ENCODE measurements around the gene CCDC150. TPM values are rescaled to one million over a fixed set of nuclear protein-coding genes. Genes with fewer than 3 reads are reported as not detected.
"Not testable (repeated sequence)": the region's sequence is repeated elsewhere in the genome, so short reads cannot be mapped to it uniquely, and the experiment has no call there.

CCDC150 gene
- total RNA-seq, 1 donor from 2014 or later: 9.0 TPM

- intact Hi-C loops (cut with micrococcal nuclease): not testable (repeated sequence)
Measured at GRCh38 chr2:196710056-196710455, 70.5 kb downstream of the CCDC150 start.

- intact Hi-C loops (cut with micrococcal nuclease): no loop called here
Measured at GRCh38 chr2:196711625-196712024, 72.1 kb downstream of the CCDC150 start.

- intact Hi-C loops (cut with micrococcal nuclease): no loop called here
Measured at GRCh38 chr2:196712867-196713266, 73.4 kb downstream of the CCDC150 start.

- intact Hi-C loops (cut with micrococcal nuclease): no loop called here
Measured at GRCh38 chr2:196718419-196719109, 79.0 kb downstream of the CCDC150 start.

- intact Hi-C loops (cut with micrococcal nuclease): no loop called here
Measured at GRCh38 chr2:196719110-196719872, 79.8 kb downstream of the CCDC150 start.

GRCh38 chr2:196723571-196723970, 84.1 kb downstream of the CCDC150 start:
- intact Hi-C loops (cut with micrococcal nuclease): no loop called here

GRCh38 chr2:196725218-196725617, 85.7 kb downstream of the CCDC150 start:
- intact Hi-C loops (cut with micrococcal nuclease): no loop called here

GRCh38 chr2:196725882-196726281, 86.4 kb downstream of the CCDC150 start:
- intact Hi-C loops (cut with micrococcal nuclease): no loop called here

- intact Hi-C loops (cut with micrococcal nuclease): no loop called here
Measured at GRCh38 chr2:196729418-196729817, 89.9 kb downstream of the CCDC150 start.

- intact Hi-C loops (cut with micrococcal nuclease): not testable (repeated sequence)
Measured at GRCh38 chr2:196736646-196737045, 97.1 kb downstream of the CCDC150 start.

- intact Hi-C loops (cut with micrococcal nuclease): no loop called here
Measured at GRCh38 chr2:196737046-196737445, 97.5 kb downstream of the CCDC150 start.

- intact Hi-C loops (cut with micrococcal nuclease): no loop called here
Measured at GRCh38 chr2:196739031-196739430, 99.5 kb downstream of the CCDC150 start.

- intact Hi-C loops (cut with micrococcal nuclease): no loop called here
Measured at GRCh38 chr2:196742216-196742615, 102.7 kb downstream of the CCDC150 start.

- intact Hi-C loops (cut with micrococcal nuclease): no loop called here
Measured at GRCh38 chr2:196742685-196743084, 103.2 kb downstream of the CCDC150 start.

- intact Hi-C loops (cut with micrococcal nuclease): no loop called here
Measured at GRCh38 chr2:196743165-196743564, 103.7 kb downstream of the CCDC150 start.

- intact Hi-C loops (cut with micrococcal nuclease): no loop called here
Measured at GRCh38 chr2:196745711-196746110, 106.2 kb downstream of the CCDC150 start.

- intact Hi-C loops (cut with micrococcal nuclease): no loop called here
Measured at GRCh38 chr2:196747400-196747799, 107.9 kb downstream of the CCDC150 start.

GRCh38 chr2:196748123-196748522, 108.6 kb downstream of the CCDC150 start:
- intact Hi-C loops (cut with micrococcal nuclease): no loop called here

- intact Hi-C loops (cut with micrococcal nuclease): no loop called here
Measured at GRCh38 chr2:196750291-196750923, 110.9 kb downstream of the CCDC150 start.

GRCh38 chr2:196750977-196751631, 111.6 kb downstream of the CCDC150 start:
- intact Hi-C loops (cut with micrococcal nuclease): loop anchor here (1.0 kb wide), 1 partner anchor 627 kb away; no protein-coding TSS in a partner anchor

All from T-helper 2 cell treated with Interferon-gamma antibody and Interleukin-4, amounts not matched to agents 100 ng/mL and 5 ng/mL, for 36 hours (primary cell).